ENCODE data around the gene SLC25A15.
"Not testable (repeated sequence)": the region's sequence is repeated elsewhere in the genome, so short reads cannot be mapped to it uniquely, and the experiment has no call there.

SLC25A15 gene

DNA sequence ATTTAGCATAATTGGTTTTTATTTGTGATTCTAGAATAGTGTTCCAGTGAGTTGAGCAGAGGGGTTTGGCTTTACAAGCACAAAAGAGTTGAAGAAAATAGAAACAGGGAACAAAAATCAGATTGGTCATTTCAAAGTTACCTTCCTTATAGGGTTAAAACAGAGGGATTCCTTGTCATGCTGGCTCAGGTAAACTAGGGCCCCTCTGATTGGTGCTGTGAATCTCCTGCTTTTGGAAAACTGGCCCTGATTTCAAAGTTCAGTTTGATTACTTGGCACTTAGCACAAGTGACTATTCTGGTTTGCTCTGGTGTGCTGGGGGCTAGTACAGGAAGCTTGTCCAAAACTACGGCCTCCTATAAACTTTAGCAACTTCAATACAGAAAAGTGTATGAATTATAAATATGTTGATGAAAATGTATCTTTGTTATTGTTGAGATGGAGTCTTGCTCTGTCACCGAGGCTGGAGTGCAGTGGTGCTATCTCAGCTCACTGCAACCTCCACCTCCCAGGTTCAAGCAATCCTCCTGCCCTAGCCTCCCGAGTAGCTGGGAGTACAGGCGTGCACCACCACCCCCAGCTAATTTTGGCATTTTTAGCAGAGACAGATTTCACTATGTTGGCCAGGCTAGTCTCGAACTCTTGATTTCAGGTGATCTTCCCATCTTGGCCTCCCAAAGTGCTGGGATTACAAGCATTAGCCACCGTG is 16.5 kb upstream of the SLC25A15 start:
- Histone ChIP-seq H3K9ac (ENCODE audit: low read depth, low read length) (no peak overlapping the region), H3K4me1 (ENCODE audit: control insufficient read depth, insufficient read depth, low read length) (peaks cover 2% of the 10 kb centered on the region), H3K9me3 (ENCODE audit: control insufficient read depth, insufficient read depth, low read length) (no peaks in the 10 kb centered on the region), H3K27me3 (ENCODE audit: control insufficient read depth, insufficient read depth, low read length) (no peaks in the 10 kb centered on the region), H3K4me3 (ENCODE audit: low read depth, low read length) (no peak overlapping the region), H3K36me3 (ENCODE audit: control insufficient read depth, insufficient read depth, low read length) (no peaks in the 10 kb centered on the region)

- no peak overlapping the region for H3K9ac ChIP-seq (ENCODE audit: low read depth, low read length)
- H3K36me3 ChIP-seq (ENCODE audit: control insufficient read depth, insufficient read depth, low read length) = no peaks in the 10 kb centered on the region
- H3K27me3 ChIP-seq (ENCODE audit: control insufficient read depth, insufficient read depth, low read length) = no peaks in the 10 kb centered on the region
- no peaks in the 10 kb centered on the region for H3K9me3 ChIP-seq (ENCODE audit: control insufficient read depth, insufficient read depth, low read length)
- peaks cover 2% of the 10 kb centered on the region for H3K4me1 ChIP-seq (ENCODE audit: control insufficient read depth, insufficient read depth, low read length)
- no peak overlapping the region for H3K4me3 ChIP-seq (ENCODE audit: low read depth, low read length)
Observed at GRCh38 chr13:40774672-40775071, 14.7 kb upstream of the SLC25A15 start.

GRCh38 chr13:40776232-40776631 is 13.2 kb upstream of the SLC25A15 start:
- peaks cover 5% of the 10 kb centered on the region for H3K4me1 ChIP-seq (ENCODE audit: control insufficient read depth, insufficient read depth, low read length)
- no peak overlapping the region for H3K9ac ChIP-seq (ENCODE audit: low read depth, low read length)
- no peaks in the 10 kb centered on the region for H3K27me3 ChIP-seq (ENCODE audit: control insufficient read depth, insufficient read depth, low read length)
- no peak overlapping the region for H3K4me3 ChIP-seq (ENCODE audit: low read depth, low read length)
- H3K9me3 ChIP-seq (ENCODE audit: control insufficient read depth, insufficient read depth, low read length) = no peaks in the 10 kb centered on the region
- H3K36me3 ChIP-seq (ENCODE audit: control insufficient read depth, insufficient read depth, low read length) = no peaks in the 10 kb centered on the region

DNA sequence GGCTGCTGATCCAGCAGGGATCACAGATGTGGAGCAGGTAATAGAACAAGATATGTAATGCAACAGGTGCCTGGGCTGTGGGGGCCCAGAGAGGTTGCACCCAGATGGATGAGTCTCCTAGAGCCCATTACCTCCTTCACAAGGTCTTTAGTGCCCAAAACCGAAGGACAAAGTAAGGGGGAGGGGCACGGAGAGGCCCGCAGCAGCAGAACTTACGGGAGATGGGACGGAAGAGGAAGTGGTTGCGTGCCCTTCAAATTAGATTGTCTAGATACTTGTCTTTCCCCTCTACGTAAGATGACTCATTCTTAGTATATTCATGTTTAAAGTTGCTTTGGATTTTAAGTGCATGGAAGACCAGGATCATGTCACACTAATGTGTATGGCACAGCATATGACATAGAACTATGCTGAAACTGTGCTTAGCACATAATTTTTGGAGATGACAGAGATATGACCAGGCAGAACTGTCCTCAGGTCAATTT is 12.7 kb upstream of the SLC25A15 start:
- H3K9me3 ChIP-seq (ENCODE audit: control insufficient read depth, insufficient read depth, low read length) = no peaks in the 10 kb centered on the region
- no peak overlapping the region for H3K9ac ChIP-seq (ENCODE audit: low read depth, low read length)
- H3K27me3 ChIP-seq (ENCODE audit: control insufficient read depth, insufficient read depth, low read length) = no peaks in the 10 kb centered on the region
- peaks cover 5% of the 10 kb centered on the region for H3K4me1 ChIP-seq (ENCODE audit: control insufficient read depth, insufficient read depth, low read length)
- H3K36me3 ChIP-seq (ENCODE audit: control insufficient read depth, insufficient read depth, low read length) = no peaks in the 10 kb centered on the region
- H3K4me3 ChIP-seq (ENCODE audit: low read depth, low read length) = no peak overlapping the region

- H3K9me3 ChIP-seq (ENCODE audit: control insufficient read depth, insufficient read depth, low read length) = no peaks in the 10 kb centered on the region
- H3K27me3 ChIP-seq (ENCODE audit: control insufficient read depth, insufficient read depth, low read length) = no peaks in the 10 kb centered on the region
- H3K4me3 ChIP-seq (ENCODE audit: low read depth, low read length) = peak overlapping the region; percentile 31
- H3K36me3 ChIP-seq (ENCODE audit: control insufficient read depth, insufficient read depth, low read length) = no peaks in the 10 kb centered on the region
- H3K4me1 ChIP-seq (ENCODE audit: control insufficient read depth, insufficient read depth, low read length) = peaks cover 5% of the 10 kb centered on the region
- no peak overlapping the region for H3K9ac ChIP-seq (ENCODE audit: low read depth, low read length)
Observed at GRCh38 chr13:40777166-40777808, 12.1 kb upstream of the SLC25A15 start.

GRCh38 chr13:40777809-40778175 is 11.6 kb upstream of the SLC25A15 start:
- H3K4me3 ChIP-seq (ENCODE audit: low read depth, low read length) = no peak overlapping the region
- peaks cover 5% of the 10 kb centered on the region for H3K4me1 ChIP-seq (ENCODE audit: control insufficient read depth, insufficient read depth, low read length)
- H3K9me3 ChIP-seq (ENCODE audit: control insufficient read depth, insufficient read depth, low read length) = no peaks in the 10 kb centered on the region
- no peak overlapping the region for H3K9ac ChIP-seq (ENCODE audit: low read depth, low read length)
- H3K36me3 ChIP-seq (ENCODE audit: control insufficient read depth, insufficient read depth, low read length) = no peaks in the 10 kb centered on the region
- H3K27me3 ChIP-seq (ENCODE audit: control insufficient read depth, insufficient read depth, low read length) = no peaks in the 10 kb centered on the region

- Histone ChIP-seq H3K36me3 (ENCODE audit: control insufficient read depth, insufficient read depth, low read length) (no peaks in the 10 kb centered on the region), H3K4me1 (ENCODE audit: control insufficient read depth, insufficient read depth, low read length) (peaks cover 5% of the 10 kb centered on the region)
Observed at GRCh38 chr13:40779049-40779448, 10.4 kb upstream of the SLC25A15 start.

GRCh38 chr13:40779796-40780285 is 9.6 kb upstream of the SLC25A15 start:
- H3K4me1 ChIP-seq (ENCODE audit: control insufficient read depth, insufficient read depth, low read length) = peaks cover 5% of the 10 kb centered on the region
- no peaks in the 10 kb centered on the region for H3K9me3 ChIP-seq (ENCODE audit: control insufficient read depth, insufficient read depth, low read length)

More at GRCh38 chr13:40779049-40779448, 10.4 kb upstream of the SLC25A15 start:
- Histone ChIP-seq H3K9ac (ENCODE audit: low read depth, low read length) (no peak overlapping the region), H3K9me3 (ENCODE audit: control insufficient read depth, insufficient read depth, low read length) (no peaks in the 10 kb centered on the region), H3K27me3 (ENCODE audit: control insufficient read depth, insufficient read depth, low read length) (no peaks in the 10 kb centered on the region), H3K4me3 (ENCODE audit: low read depth, low read length) (no peak overlapping the region)

DNA sequence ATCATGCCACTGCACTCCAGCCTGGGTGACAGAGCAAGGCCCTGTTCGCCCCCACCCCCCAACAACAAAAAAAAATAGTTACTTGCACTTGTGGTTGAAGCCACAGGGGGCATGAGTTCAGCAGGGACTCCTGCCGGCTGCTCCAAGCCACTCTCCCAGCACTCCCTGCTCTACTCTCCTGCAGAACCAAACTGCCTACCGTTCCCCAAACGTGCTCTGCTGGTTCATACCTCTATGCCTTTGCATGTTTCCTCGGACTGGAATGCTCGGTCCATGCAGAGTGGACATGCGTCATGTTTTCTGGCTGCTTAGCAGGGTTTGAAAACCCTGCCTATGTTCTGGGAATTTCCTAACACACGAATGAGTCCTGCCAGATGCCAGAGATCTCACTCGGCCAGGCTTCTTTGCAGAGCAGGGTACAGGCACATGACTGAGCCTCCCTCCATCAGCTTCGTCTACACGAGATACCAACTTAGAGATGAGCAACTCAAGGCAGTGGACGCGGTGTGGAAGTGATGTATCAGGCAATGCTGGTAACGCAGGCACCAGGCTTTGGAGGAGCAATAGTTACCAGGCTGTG is 8.5 kb upstream of the SLC25A15 start:
- H3K27me3 ChIP-seq (ENCODE audit: control insufficient read depth, insufficient read depth, low read length) = no peaks in the 10 kb centered on the region
- H3K9ac ChIP-seq (ENCODE audit: low read depth, low read length) = no peak overlapping the region
- no peaks in the 10 kb centered on the region for H3K9me3 ChIP-seq (ENCODE audit: control insufficient read depth, insufficient read depth, low read length)
- H3K36me3 ChIP-seq (ENCODE audit: control insufficient read depth, insufficient read depth, low read length) = no peaks in the 10 kb centered on the region
- no peak overlapping the region for H3K4me3 ChIP-seq (ENCODE audit: low read depth, low read length)
- H3K4me1 ChIP-seq (ENCODE audit: control insufficient read depth, insufficient read depth, low read length) = peaks cover 5% of the 10 kb centered on the region

More at GRCh38 chr13:40779796-40780285, 9.6 kb upstream of the SLC25A15 start:
- H3K36me3 ChIP-seq (ENCODE audit: control insufficient read depth, insufficient read depth, low read length) = no peaks in the 10 kb centered on the region
- H3K27me3 ChIP-seq (ENCODE audit: control insufficient read depth, insufficient read depth, low read length) = no peaks in the 10 kb centered on the region
- H3K4me3 ChIP-seq (ENCODE audit: low read depth, low read length) = no peak overlapping the region
- H3K9ac ChIP-seq (ENCODE audit: low read depth, low read length) = no peak overlapping the region

DNA sequence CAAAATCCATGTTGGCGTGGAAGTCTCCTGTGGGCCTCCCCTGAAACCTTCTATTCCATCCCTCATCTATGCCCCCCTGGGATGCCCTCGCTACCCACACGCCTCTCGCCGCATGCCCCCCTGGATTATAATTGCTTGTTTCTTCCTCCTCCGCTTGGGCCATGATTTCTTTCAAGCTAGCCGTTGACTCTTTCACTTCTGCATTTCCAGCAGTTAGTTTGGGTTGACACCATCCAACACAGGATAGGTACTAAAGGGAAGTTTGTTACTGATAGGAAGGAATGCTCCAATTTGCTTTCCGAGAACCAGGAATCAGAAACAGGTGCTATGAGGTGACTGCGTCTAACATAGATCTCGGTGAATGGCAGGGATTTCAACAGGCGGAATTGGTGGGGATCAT is 7.7 kb upstream of the SLC25A15 start:
- peaks cover 5% of the 10 kb centered on the region for H3K4me1 ChIP-seq (ENCODE audit: control insufficient read depth, insufficient read depth, low read length)
- no peak overlapping the region for H3K9ac ChIP-seq (ENCODE audit: low read depth, low read length)
- no peaks in the 10 kb centered on the region for H3K36me3 ChIP-seq (ENCODE audit: control insufficient read depth, insufficient read depth, low read length)
- no peaks in the 10 kb centered on the region for H3K9me3 ChIP-seq (ENCODE audit: control insufficient read depth, insufficient read depth, low read length)
- no peak overlapping the region for H3K4me3 ChIP-seq (ENCODE audit: low read depth, low read length)
- H3K27me3 ChIP-seq (ENCODE audit: control insufficient read depth, insufficient read depth, low read length) = no peaks in the 10 kb centered on the region

GRCh38 chr13:40782971-40783370 is 6.4 kb upstream of the SLC25A15 start:
- not testable (repeated sequence) for H3K9ac ChIP-seq (ENCODE audit: low read depth, low read length); H3K4me3 ChIP-seq (ENCODE audit: low read depth, low read length); H3K9me3 ChIP-seq (ENCODE audit: control insufficient read depth, insufficient read depth, low read length); H3K4me1 ChIP-seq (ENCODE audit: control insufficient read depth, insufficient read depth, low read length); H3K36me3 ChIP-seq (ENCODE audit: control insufficient read depth, insufficient read depth, low read length); H3K27me3 ChIP-seq (ENCODE audit: control insufficient read depth, insufficient read depth, low read length)

DNA sequence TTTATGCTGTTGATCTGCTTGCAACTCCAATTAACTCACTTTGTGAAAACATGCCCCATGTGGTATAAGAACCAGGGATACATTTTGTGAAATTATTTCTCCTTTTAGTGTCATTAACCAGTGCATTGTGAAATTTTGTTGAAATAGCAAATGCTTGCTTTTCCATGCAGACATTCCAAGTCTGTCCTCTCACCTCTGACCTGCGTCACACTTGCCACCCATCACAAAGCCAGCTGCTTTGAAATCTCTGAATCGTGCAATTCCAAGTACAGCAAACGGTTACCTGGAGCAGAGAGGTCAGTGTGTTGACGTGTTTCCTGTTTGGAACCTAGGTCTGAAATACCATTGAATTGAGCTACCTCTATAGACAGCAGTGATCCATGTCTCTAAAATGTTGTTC is 4.9 kb upstream of the SLC25A15 start:
- H3K4me3 ChIP-seq (ENCODE audit: low read depth, low read length) = no peak overlapping the region
- no peaks in the 10 kb centered on the region for H3K27me3 ChIP-seq (ENCODE audit: control insufficient read depth, insufficient read depth, low read length)
- no peak overlapping the region for H3K9ac ChIP-seq (ENCODE audit: low read depth, low read length)
- H3K36me3 ChIP-seq (ENCODE audit: control insufficient read depth, insufficient read depth, low read length) = no peaks in the 10 kb centered on the region
- H3K4me1 ChIP-seq (ENCODE audit: control insufficient read depth, insufficient read depth, low read length) = peaks cover 5% of the 10 kb centered on the region
- H3K9me3 ChIP-seq (ENCODE audit: control insufficient read depth, insufficient read depth, low read length) = no peaks in the 10 kb centered on the region
